A673 (cell line): ENCODE results near the gene GALNT14. TPM values are rescaled to one million over a fixed set of nuclear protein-coding genes. Genes with fewer than 3 reads are reported as not detected.

ENCODE experiments used
- BruUV-seq: library from RNA; stranded (reverse); fragments of 400-500 nt; replicated peaks from 2 replicates; lab custom pipeline; 2021; lab: Mats Ljungman, UMichigan
- CTCF ChIA-PET: fragments of 300-600 bp; sonication (Branson Sonifier 250); formaldehyde crosslinking; loops from one replicate; lab custom pipeline; 2022; ENCODE audit warnings: antibody characterized with exemption; lab: Charles Lee
- POLR2A ChIA-PET: fragments of 300-600 bp; sonication (Branson Sonifier 250); formaldehyde crosslinking; loops from one replicate; lab custom pipeline; 2022; ENCODE audit warnings: antibody characterized with exemption; ENCODE audit not compliant: low non-redundant PET; lab: Charles Lee
- DNase-seq: peaks from one replicate; pipeline ENCODE4 v3.0.0-alpha.2; 2015; ENCODE audit warnings: low spot score
- H3K27ac ChIP-seq: fragments of 200-600 bp; sonication (generic); 2 replicates; pipeline ENCODE4 v1.5.1; 2016; ENCODE audit warnings: mixed run types, low read depth, mild to moderate bottlenecking, mixed read lengths, antibody characterized with exemption, low read length; ENCODE audit not compliant: poor library complexity, severe bottlenecking
- H3K27me3 ChIP-seq: fragments of 200-600 bp; sonication (generic); replicated peaks from 2 replicates; pipeline ENCODE4 v1.6.1; 2017; ENCODE audit warnings: mixed run types, low read depth, mild to moderate bottlenecking, mixed read lengths, antibody characterized with exemption, low read length; ENCODE audit not compliant: insufficient read depth, poor library complexity
- H3K36me3 ChIP-seq: fragments of 200-600 bp; sonication (generic); 2 replicates; pipeline ENCODE4 v1.6.1; 2016; ENCODE audit warnings: mixed run types, mild to moderate bottlenecking, mixed read lengths, antibody characterized with exemption, low read length; ENCODE audit not compliant: insufficient read depth, poor library complexity, severe bottlenecking
- H3K4me1 ChIP-seq: fragments of 200-600 bp; sonication (generic); 2 replicates; pipeline ENCODE4 v1.6.1; 2017; ENCODE audit warnings: mixed run types, mild to moderate bottlenecking, mixed read lengths, antibody characterized with exemption, low read length; ENCODE audit not compliant: insufficient read depth, poor library complexity, severe bottlenecking
- H3K4me3 ChIP-seq: fragments of 200-600 bp; sonication (generic); 2 replicates; pipeline ENCODE4 v1.5.1; 2016; ENCODE audit warnings: low read depth, mixed run types, mild to moderate bottlenecking, mixed read lengths, low read length; ENCODE audit not compliant: poor library complexity, severe bottlenecking
- H3K9me3 ChIP-seq: fragments of 200-600 bp; sonication (generic); 2 replicates; pipeline ENCODE4 v1.6.1; 2016; ENCODE audit warnings: mixed run types, low read depth, mild to moderate bottlenecking, mixed read lengths, antibody characterized with exemption, low read length; ENCODE audit not compliant: poor library complexity, severe bottlenecking
- EZH2 ChIP-seq: fragments of 200-600 bp; sonication (generic); IDR thresholded peaks from 2 replicates; pipeline ENCODE4 v1.6.1; 2017; ENCODE audit warnings: borderline replicate concordance, low read depth, mild to moderate bottlenecking, mixed read lengths, antibody characterized with exemption, low read length; ENCODE audit not compliant: poor library complexity, severe bottlenecking
- intact Hi-C: fragments of 100-400 bp; cut with micrococcal nuclease; formaldehyde crosslinking; loops from one replicate; pipeline ENCODE4 v1.10.0; 2022; ENCODE audit not compliant: unreplicated experiment
- total RNA-seq: library from RNA; stranded (reverse); gene quantifications from 2 replicates; pipeline ENCODE4 v1.2.3, GENCODE V29; 2021
- TF ChIP-seq, protein P1 (sequence below): fragments of 300-800, 200-600 bp; sonication (generic); conservative IDR thresholded peaks from 2 replicates; pipeline ENCODE4 v1.5.1; 2017; ENCODE audit warnings: low read depth, mild to moderate bottlenecking, antibody characterized with exemption, low read length, moderate library complexity, mixed read lengths

Gene GALNT14
- total RNA-seq, 1 experiment from 2014 or later: 9.7 TPM

DNA sequence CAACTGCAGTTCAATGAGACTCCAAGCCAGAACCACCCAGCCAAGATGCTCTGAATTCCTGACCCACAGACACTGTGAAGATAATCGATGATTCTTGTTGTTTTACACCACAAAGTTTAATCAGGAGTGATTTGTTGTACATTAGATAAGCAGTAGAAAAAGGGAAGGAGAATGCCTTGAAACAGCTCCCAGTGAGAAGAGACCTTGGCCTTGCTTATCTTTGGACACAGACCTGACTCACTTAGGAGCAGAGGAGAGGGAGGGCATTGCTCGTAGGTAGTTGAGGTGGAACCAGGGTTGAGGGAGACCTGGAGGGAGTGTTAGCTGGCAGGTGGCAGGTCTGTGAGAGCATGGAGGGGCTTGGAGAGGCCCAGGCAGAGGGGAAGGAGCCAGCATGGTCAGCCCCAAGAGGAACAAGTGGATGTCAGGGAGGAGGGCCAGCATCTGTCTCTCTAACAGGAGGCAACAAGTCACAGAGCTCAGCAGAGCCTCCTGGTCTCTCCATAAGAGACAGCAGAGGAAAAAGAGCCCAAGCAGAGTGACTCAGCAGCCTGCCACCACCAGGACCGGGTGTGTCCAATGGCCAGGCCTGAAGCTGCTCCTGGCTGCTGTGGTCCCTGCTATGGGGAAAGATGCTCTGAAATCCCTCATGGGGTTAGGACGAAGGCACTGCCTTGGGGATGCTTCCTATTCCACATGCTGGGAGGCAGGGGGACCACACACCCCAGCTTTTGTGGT lies 169.4 kb downstream of the GALNT14 start:
- ChIA-PET CTCF (no interaction called here), POLR2A (no interaction called here)
- intact Hi-C loops: no loop called here
- TF ChIP-seq, protein P1, sequence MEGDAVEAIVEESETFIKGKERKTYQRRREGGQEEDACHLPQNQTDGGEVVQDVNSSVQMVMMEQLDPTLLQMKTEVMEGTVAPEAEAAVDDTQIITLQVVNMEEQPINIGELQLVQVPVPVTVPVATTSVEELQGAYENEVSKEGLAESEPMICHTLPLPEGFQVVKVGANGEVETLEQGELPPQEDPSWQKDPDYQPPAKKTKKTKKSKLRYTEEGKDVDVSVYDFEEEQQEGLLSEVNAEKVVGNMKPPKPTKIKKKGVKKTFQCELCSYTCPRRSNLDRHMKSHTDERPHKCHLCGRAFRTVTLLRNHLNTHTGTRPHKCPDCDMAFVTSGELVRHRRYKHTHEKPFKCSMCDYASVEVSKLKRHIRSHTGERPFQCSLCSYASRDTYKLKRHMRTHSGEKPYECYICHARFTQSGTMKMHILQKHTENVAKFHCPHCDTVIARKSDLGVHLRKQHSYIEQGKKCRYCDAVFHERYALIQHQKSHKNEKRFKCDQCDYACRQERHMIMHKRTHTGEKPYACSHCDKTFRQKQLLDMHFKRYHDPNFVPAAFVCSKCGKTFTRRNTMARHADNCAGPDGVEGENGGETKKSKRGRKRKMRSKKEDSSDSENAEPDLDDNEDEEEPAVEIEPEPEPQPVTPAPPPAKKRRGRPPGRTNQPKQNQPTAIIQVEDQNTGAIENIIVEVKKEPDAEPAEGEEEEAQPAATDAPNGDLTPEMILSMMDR: no peak
- TF ChIP-seq EZH2: no peak
- H3K9me3 ChIP-seq: no peaks in the 10 kb centered on the region
- H3K36me3 ChIP-seq: no peaks in the 10 kb centered on the region
- no TSS peak for BruUV-seq
- H3K4me1 ChIP-seq: no peaks in the 10 kb centered on the region
- DNase-seq: no peak
- H3K27me3 ChIP-seq: no peaks in the 10 kb centered on the region
- no peak overlapping the region for H3K27ac ChIP-seq
- no peak overlapping the region for H3K4me3 ChIP-seq

DNA sequence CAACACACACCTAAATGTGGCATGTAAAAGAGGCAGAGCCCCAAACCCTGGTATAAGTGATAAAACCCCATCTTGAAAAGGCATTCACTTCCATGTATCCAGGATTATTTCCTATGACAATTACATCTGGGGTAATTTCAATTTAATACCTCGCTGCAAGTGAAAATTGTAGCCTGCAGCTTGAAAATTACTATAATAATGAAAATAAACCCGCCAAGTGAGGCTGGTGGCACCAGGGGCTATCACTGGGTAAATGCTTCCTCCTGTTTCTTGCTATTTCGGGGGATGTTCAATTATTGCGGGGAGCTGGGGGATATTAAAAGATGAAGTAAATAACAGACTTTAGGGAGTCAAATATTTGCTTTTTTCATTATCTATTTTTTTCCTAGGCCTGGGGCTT lies 171.5 kb downstream of the GALNT14 start:
- intact Hi-C loops: no loop called here
- H3K27me3 ChIP-seq: no peaks in the 10 kb centered on the region
- ChIA-PET POLR2A (no interaction called here), CTCF (no interaction called here)
- no peaks in the 10 kb centered on the region for H3K36me3 ChIP-seq
- no peaks in the 10 kb centered on the region for H3K4me1 ChIP-seq
- TF ChIP-seq, protein P1: no peak
- no peak for TF ChIP-seq EZH2
- no TSS peak for BruUV-seq
- no peak overlapping the region for H3K27ac ChIP-seq
- H3K9me3 ChIP-seq: no peaks in the 10 kb centered on the region
- DNase-seq: no peak
- no peak overlapping the region for H3K4me3 ChIP-seq

DNA sequence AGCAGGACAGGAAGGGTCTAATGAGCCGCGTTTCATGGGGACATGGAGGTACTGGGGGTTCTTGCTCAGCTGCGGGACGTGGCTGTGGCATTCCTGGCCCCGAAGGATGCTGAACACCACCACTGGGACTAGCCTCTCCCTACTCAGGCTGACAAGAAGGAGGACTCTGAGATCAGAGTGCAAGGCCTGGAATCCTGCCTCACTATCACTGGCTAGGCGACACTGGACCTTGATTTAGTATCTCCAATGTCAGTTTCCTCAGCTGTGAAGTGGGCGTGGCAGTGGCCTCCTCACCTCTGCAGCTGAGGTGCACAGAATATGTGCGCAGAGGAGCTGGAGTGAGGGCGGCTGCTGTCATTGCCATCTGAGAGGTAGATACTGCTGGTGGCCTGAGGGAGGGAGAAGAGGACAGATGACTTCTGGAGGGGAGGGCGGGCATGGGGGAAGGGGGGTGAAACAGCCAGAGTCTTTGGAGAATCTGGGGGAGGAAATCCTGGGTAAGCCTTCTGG lies 173.2 kb downstream of the GALNT14 start:
- ChIA-PET POLR2A (no interaction called here), CTCF (no interaction called here)
- Histone ChIP-seq H3K27me3 (no peaks in the 10 kb centered on the region), H3K4me1 (no peaks in the 10 kb centered on the region), H3K4me3 (no peak overlapping the region), H3K36me3 (no peaks in the 10 kb centered on the region), H3K9me3 (no peaks in the 10 kb centered on the region), H3K27ac (no peak overlapping the region)
- no peak for DNase-seq
- no peak for TF ChIP-seq EZH2
- TF ChIP-seq, protein P1: no peak
- intact Hi-C loops: no loop called here
- BruUV-seq: no TSS peak
